Endometrial microvascular endothelial cells (primary cell): Measurements from ENCODE around the gene NCOA3. TPM values are rescaled to one million over a fixed set of nuclear protein-coding genes. Genes with fewer than 3 reads are reported as not detected.

Experiments used
- in situ Hi-C: cut with HindIII; loops from 2 replicates; pipeline ENCODE4 v1.10.0; 2017; ENCODE audit warnings: low sequenced_read_pairs, low pct_unique_long_range_greater_than_20kb; ENCODE audit errors: inconsistent ontology term
- total RNA-seq: library from RNA; depleted of rRNA; stranded (reverse); fragments of >200 nt; gene quantifications from one replicate; pipeline ENCODE4 v1.2.3, GENCODE V29; 2015; ENCODE audit errors: inconsistent ontology term

The NCOA3 gene
- total RNA-seq, 1 donor from 2014 or later = 19.0 TPM

DNA sequence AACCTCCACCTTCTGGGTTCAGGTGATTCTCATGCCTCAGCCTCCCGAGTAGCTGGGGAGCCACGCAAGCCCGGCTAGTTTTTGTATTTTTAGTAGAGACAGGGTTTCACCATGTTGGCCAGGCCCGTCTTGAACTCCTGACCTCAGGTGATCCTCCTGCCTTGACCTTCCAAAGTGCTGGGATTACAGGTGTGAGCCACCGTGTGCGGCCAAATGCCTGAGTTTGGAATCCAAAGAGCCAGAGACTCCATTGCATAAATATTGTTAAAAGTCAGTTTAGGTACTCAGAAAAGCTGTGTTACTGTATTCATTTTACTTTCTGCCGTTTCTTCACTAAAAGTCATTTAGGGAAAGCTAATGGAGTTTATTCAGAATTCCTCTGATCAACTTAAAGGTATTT lies 146.3 kb downstream of the NCOA3 start:
- in situ Hi-C loops = no loop called here

DNA sequence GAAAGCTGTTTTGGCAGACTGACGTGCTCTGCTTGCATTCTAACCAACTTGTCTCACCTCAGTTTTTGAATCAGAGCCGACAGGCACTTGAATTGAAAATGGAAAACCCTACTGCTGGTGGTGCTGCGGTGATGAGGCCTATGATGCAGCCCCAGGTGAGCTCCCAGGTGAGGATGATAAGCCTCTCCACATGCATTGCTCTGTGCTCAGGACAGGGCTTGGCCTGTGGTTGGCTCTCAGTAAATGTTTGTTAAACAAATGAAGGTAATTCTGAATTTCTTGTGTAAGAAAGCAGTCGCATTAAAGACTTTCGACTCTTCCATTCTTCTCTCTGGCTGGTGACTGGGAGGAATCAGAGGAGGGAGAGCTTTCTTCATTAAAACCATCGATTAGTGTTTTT lies 147.3 kb downstream of the NCOA3 start:
- in situ Hi-C loops = no loop called here

DNA sequence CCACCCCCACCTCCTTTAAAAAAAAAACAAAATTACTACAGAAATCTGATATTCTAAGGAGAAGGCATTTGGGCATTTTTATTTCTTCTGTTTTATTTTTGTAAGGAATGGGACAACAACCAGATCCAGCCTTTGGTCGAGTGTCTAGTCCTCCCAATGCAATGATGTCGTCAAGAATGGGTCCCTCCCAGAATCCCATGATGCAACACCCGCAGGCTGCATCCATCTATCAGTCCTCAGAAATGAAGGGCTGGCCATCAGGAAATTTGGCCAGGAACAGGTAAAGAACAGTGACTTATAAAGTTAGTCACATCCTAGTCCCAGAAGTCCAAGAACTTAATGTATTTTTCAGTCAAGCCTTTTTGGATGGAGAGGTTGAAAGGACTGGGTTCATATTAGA lies 150.6 kb downstream of the NCOA3 start:
- in situ Hi-C loops = no loop called here

DNA sequence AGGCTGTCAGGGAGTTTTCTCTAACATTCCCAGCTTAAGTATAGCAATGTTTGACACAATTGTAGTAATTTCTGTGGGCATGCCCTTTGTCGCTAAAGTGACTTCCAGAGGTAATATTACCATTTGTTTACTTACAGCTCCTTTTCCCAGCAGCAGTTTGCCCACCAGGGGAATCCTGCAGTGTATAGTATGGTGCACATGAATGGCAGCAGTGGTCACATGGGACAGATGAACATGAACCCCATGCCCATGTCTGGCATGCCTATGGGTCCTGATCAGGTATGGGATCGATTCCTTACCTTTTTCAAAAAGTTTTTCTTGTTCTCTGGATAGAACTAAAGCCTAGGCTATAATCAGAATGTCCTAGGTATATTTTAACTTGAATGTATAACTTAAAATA lies 151.1 kb downstream of the NCOA3 start:
- in situ Hi-C loops = no loop called here

DNA sequence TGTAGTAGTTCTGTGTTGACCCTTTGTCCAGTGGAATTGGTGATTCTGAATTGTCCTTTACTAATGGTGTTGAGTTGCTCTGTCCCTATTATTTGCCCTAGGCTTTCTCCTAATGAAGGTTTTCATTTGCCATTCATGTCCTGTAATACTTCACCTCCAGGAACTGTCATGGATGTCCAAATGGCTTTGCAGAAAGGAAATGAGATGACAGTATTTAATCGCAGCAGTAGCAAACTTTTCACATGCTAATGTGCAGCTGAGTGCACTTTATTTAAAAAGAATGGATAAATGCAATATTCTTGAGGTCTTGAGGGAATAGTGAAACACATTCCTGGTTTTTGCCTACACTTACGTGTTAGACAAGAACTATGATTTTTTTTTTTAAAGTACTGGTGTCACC lies 152.2 kb downstream of the NCOA3 start:
- in situ Hi-C loops = no loop called here

DNA sequence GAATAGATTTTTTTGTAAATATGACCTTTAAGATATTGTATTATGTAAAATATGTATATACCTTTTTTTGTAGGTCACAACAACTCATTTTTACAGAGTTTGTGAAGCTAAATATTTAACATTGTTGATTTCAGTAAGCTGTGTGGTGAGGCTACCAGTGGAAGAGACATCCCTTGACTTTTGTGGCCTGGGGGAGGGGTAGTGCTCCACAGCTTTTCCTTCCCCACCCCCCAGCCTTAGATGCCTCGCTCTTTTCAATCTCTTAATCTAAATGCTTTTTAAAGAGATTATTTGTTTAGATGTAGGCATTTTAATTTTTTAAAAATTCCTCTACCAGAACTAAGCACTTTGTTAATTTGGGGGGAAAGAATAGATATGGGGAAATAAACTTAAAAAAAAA lies 152.7 kb downstream of the NCOA3 start:
- in situ Hi-C loops = no loop called here

- in situ Hi-C loops = no loop called here
These were observed 153.9 kb downstream of the NCOA3 start for GRCh38 chr20:47655635-47656034.

DNA sequence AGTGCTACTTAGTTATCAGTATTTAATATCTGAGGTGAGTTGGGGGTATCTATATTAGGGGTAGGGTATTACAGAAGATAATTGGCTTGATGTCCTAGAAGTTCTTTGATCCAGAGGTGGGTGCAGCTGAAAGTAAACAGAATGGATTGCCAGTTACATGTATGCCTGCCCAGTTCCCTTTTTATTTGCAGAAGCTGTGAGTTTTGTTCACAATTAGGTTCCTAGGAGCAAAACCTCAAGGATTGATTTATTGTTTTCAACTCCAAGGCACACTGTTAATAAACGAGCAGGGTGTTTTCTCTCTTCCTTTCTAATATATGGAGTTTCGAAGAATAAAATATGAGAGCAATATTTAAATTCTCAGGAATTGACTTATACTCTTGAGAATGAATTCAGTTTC lies 154.6 kb downstream of the NCOA3 start:
- in situ Hi-C loops = no loop called here

GRCh38 chr20:47659904-47660601 lies 158.4 kb downstream of the NCOA3 start:
- in situ Hi-C loops = no loop called here

DNA sequence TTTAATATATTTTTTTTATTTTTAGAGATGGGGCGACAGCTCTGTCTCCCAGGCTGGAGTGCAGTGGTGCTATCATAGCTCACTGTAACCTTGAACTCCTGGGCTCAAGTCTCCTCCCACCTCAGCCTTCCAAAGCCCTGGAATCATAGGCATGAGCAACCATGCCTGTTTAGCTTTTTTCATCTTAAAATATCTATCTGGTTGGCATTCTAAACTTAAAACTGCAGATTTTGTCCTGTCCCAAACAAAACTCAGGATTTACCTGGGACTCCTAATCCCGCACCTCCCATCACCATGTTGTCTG lies 158.9 kb downstream of the NCOA3 start:
- in situ Hi-C loops = no loop called here

DNA sequence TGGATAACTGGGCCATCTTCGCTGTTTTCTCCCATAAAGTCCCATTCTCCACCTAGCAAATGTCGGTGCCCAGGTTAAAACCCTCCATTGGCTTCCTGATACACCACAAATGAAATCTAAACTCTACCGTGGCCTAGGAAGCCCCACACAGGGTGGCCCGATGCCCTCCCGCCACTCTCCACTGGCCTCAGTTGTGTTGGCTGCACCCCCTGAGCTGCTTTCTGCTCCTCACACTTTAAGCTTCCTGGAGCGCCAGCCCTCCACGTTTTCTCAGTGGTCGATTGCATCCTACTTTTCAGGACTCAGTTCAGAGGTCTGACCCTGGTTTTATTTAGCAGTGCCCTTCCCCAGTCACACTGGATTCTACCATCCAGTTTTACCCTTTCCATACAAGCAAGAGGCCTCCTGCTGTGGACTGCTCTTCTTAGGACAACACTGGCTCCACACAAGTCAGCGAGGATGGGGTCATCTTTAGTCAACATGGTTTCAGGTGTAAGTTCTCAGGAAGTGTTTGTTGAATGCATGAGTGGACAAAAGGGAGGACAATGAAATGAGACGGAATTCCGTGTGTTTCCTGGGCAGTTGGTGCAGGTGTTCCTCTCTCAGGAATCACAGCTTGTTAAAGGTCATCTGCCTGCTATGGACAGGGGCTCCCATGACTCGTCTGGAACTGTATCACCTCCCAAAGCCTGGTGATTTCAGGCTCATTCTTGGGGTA lies 159.5 kb downstream of the NCOA3 start:
- in situ Hi-C loops = no loop called here

DNA sequence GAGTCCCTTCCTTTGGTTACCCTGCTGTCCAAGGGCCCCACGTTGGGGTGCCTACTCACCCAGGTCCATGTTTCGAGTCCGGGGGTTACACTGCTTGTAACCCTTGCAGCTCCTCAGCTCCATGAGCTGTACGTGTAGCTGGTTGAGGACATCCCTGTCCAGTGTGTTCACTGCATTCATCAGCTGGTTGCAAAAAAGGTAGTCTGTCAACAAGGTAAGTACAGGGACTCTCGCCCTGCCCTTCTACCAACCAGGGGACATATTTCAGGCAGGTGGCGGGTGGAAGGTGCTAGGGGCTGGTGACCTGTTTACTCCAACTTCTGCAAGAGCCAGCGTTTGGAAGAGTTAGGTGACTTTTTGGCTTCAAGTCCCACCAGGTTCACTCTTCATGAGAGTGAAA lies 160.0 kb downstream of the NCOA3 start:
- in situ Hi-C loops = no loop called here

DNA sequence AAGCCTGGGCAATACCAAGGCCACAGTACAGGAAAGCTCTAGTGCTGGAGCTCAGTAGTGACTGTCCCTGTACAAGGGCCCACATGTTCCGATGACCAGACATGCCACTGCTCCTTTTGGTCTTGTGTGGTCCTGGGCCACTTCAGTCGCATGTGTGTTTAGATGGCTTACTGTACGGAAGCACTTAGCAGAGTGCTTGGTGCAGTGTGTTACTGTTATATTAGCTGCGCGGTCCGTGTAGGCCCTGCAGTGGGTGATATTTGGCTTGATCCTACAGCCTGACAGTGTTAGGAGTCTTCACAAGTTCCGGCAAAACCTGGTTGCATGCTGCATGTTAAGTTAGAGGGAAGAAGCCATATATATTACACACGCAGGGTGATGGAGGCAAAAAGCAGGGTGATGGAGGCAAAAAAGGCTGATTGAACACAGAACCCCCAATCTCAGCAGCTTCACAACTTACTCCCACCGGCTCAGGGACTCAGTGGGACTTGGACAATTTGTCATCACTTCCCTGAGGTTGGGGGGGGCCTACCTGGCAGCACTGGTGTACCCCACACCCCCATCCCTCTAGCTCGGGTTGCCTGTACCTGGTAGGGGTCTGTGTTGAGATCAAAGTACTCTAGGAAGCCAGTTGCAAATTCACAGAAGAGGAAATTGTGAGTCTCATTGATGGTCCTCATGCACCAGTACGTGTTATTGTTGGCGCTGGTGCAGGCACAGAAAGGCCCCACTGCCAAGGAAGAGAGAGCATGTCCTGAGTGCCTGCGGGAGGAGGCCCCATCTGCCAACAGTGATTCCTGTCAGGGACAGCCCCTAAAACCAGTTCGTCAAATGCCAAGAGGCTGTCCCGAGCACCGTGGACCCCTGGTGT lies 161.0 kb downstream of the NCOA3 start:
- in situ Hi-C loops = no loop called here

DNA sequence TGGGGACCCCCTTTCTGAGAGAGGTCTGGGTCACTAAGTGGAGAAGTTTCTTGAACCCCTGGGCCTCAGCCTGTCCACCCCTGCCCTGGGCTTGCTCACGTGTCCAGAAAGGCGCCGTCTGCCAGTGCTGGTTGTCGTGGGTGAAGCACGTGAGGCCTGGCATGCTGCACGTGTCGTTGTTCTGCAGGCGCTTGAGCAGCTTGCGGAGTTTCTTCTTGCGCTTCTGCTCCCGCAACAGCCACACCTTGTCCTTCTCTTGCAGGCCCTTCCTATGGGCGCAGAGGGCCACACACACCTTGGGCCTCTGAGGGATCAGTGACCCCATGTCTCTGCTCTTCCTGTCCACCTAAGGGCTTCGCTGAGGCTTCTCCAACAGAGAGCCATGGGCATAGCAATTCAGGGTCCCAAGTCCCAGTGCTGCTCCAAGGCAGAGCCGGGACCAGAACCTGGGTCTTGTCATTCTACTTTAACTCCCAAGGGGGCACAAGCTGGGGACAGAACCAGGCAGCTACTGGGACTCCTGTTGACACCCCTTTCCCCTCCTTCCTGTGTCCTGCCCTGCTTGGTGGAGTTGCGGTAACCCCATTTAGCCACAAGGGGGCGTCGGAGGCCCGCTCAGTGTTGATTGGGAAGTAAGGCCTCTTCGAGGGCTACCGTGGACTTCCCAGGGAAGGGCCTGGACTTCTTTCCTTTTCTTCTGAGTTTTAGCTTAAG lies 161.8 kb downstream of the NCOA3 start:
- in situ Hi-C loops = no loop called here

GRCh38 chr20:47664068-47664437 lies 162.4 kb downstream of the NCOA3 start:
- in situ Hi-C loops = no loop called here

GRCh38 chr20:47664744-47665143 lies 163.1 kb downstream of the NCOA3 start:
- in situ Hi-C loops = no loop called here

DNA sequence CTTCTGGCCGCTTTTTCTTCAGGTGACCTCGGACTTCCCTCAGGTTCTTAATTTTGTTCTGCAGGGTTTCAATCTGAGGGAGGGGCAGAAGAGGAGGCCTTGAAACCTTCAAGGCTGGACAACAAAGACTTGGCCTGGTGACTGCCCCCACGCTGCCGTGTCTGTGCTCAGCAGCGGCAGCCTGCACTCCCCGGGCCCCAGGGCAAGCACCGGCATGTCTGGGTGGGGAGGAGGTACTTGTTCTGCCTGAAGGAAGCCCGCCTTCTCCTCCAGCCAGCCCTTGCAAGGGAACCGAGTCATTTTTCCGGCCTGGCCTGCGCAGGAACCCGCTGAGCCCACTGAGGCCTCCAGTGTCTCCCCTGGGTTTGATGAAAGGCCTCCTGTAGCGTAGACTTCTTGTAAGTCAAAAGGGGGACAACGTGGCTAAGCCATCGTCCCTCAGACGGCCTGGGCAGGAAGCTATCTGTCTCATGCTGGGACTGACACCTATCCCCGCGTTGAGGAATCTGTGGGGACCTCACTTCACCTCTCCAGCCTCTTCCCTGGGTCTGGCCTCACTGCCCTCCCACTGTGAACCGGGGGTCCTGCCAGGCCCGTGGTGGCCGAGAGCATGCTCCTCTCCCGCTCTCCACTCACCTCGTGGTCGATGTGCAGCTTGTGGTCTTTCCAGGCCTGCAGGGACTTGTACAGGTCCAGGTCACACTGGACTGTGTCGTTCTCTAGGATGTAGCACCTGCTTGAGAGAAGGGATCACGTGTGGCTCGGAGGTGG lies 163.7 kb downstream of the NCOA3 start:
- in situ Hi-C loops = no loop called here

DNA sequence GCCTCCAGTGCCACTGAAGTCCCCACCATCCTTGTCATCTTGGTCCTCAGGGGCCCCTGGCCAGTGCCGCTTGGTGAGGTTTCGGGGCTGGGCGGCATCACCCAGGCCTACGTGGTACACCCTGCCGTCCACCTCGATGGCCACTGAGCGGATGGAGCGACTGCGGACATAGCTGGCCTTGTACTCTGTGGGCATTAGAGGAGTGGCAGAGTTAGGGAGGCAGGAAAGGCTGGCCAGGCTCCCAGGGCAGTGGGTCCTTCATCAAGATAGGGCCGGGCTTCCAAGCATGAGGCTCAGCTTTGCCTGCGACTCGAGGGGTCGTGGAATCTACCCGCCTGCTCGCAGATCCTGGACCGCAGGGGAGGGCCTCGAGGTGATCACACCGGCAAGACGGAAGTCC lies 164.6 kb downstream of the NCOA3 start:
- in situ Hi-C loops = no loop called here

- in situ Hi-C loops = no loop called here
These were observed 165.4 kb downstream of the NCOA3 start for GRCh38 chr20:47667086-47667485.
